T47D (cell line): ENCODE data around the gene EMX2.

Experiments used
- DNase-seq, 2 experiments: peaks; one replicate each; pipeline versions ENCODE4 v3.0.0 to v3.0.0-alpha.2; 2011 to 2012; ENCODE audit warnings: low read depth in 1 of 2, low spot score in 1 of 2
- JUND ChIP-seq: IDR thresholded peaks from 2 replicates; pipeline ENCODE4 v1.6.1; 2012; ENCODE audit warnings: low read depth
- in situ Hi-C: cut with HindIII; loops from 2 replicates; pipeline ENCODE4 v1.10.0; 2016; ENCODE audit warnings: low sequenced_read_pairs, low pct_unique_long_range_greater_than_20kb

The EMX2 gene

DNA sequence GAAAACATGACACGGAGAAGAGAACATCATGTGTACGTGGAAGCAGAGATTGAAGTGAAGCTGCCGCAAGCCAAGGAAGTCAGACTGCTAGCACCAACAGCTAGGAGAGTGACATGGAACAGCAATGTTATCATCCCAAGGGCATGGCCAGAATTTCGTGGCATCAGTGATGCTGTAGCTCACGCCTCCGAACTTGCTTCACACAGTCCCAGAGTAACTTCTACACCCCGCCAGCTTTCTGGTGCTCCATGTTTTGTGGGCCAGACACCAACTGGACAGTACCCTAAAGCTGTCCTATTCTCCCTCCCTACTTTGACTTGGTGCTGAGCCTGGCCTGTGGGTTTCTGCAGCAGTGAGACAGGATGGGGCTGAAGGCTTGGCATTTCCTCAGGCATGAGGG, 33.0 kb upstream of the EMX2 start:
- in situ Hi-C loops = no loop called here

DNA sequence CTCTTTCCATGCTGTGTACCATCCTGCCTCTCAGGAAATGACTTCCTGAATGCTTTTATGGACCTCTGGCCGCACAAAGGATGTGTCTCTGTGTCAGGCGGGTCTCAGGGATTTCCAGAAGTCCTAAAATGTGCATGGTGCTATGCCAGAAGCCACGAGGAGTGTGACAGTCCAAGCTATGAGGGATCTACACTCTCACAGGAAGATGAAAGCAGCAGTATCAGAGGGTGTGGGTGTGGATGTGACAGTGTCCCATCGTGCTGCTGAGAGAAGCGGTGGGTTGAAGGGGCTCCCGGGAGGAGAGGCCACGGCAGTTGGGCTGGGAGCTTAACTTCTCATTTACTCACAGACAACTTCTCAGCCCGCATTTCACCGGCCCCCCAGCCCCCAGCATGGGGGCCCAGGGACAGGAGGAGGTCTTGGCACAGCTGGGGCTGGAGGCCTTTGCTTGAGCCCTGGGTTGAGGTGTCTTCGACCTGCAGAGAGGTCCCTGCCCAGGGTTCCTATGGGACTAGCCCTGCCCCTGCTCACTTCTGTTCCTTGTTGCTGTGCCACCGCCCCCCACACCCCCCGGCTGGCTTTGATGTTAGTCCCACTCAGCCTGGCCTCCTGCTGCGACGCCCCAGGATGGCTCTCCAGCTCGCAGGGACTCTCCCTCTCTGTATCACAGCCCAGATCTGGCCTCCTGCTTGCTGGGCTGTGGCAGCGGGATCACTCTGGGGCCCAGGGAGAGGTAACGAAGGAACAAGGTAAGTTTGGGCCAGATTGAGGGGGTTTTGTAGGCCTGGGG, 30.8 kb upstream of the EMX2 start:
- DNase-seq = no peak
- in situ Hi-C loops = no loop called here
- TF ChIP-seq JUND = no peak

More for the DNA sequence above, 33.0 kb upstream of the EMX2 start:
- TF ChIP-seq JUND = no peak
- no peak for DNase-seq

DNA sequence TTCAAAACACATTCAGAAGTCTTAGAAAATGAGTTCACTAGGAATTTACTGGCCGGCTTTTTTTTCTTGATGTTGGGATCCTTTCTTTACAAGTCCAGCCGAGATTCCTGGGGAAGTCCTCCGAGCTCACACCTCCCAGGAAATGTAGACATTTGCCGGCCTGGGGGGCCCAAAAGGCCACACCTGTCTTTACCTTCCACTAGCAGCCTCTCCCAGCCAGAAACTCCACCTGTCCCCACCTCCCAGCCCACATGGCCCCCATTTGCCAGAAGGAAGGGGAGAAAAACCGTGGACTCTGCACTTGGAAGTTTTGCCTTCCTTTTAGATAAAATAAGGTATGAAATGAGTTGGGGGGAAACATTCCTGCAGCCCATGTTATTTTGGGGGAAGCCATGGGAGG, 27.6 kb upstream of the EMX2 start:
- TF ChIP-seq JUND = no peak
- in situ Hi-C loops = no loop called here

DNA sequence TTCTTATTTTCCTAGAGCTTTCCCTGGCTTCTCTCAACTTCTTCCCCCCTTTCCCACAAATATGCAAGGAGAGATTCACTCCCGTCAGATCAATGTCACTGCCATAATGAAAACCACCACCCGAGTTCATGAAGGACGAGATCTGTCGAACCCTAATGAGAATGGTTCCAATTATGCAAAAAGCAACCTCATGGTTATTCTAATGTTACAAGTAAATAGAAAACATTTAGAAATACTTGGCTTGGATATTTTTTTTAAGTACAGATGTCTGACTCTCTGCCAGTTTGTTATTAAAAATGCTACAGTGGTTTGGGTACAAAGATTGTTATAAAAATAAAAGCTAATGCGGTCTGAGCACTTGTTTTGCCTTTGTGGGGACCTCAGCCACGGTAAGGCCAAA, 25.9 kb upstream of the EMX2 start:
- TF ChIP-seq JUND = no peak
- DNase-seq = no peak
- in situ Hi-C loops = no loop called here

More for the DNA sequence above, 27.6 kb upstream of the EMX2 start:
- DNase-seq = no peak

DNA sequence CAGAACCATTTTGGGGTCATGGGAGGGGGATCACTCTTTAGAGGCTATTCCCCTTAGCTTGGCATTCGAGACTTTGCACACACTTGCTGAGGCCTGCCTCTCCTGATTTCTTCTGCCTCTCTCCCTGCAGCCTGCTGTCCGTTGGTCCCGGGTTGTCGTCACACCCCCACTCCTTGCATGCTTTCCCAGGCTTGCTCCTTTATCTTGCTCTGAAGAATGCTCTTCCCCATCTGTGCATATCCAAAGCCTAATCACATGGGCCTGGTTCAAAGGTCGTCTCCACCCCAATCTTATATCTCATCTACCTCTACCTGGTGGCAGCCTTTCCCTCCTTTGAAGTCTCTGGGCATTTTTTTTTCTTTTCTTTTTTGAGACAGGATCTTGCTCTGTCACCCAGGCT, 24.3 kb upstream of the EMX2 start:
- TF ChIP-seq JUND = no peak
- in situ Hi-C loops = no loop called here
- DNase-seq = no peak

DNA sequence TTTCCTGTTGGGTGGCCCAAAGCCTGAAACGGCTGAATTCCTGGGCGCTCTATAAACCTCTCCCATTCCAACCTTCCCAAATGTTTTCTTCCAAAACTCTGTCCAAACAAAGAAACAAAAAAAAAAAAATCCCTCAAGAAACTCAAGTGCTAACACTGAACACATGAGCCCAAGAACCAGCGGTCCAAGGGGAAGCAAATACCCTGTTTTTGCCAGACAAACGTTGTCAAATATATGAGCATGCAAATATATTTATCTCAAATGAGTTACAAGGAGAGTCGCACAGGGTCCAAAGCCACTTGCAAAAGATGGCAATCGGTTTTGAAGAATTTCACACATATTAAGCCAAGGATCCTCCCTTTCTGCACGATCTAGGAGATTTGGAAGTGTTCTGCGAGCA, 23.3 kb upstream of the EMX2 start:
- in situ Hi-C loops = no loop called here
- TF ChIP-seq JUND = no peak
- DNase-seq = no peak

DNA sequence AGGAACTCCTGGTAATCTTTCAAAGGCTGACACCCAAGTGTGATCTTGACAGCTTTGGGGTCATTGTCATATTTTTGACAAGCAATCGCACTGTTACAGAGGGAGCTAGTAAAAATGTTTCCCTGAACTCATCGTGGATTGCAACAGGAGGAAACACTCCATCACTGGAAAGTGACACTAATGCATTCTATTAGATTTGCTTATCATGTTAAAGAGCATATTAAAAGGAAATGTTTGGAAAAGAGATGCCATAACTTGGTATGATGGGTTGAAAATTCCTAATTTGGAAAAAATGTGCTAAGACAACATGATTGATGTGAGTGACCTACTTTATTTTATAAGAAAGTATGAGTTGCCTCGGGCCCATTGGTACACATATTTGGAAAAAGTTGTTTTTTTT, 22.7 kb upstream of the EMX2 start:
- DNase-seq = no peak
- in situ Hi-C loops = no loop called here
- TF ChIP-seq JUND = no peak

DNA sequence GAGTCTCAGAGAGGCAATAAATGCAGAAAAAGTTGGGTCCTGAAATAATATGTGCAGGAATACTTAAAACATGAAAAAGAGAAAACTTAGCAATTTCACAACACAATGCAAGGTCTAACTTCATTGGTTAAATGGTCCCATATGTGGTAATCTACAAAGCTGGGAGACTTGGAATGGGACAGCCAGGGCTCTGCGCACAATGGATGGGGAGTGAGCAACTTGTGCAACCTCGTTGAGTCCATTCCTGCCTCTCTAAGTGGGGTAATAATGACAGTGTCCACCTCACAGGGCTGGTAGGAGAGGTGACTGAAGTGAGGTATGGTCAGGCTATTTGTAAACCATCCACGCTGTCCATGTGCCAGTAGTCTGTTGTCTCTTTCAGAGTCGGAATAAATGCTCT, 11.8 kb upstream of the EMX2 start:
- in situ Hi-C loops = no loop called here
- no peak for TF ChIP-seq JUND
- no peak for DNase-seq

DNA sequence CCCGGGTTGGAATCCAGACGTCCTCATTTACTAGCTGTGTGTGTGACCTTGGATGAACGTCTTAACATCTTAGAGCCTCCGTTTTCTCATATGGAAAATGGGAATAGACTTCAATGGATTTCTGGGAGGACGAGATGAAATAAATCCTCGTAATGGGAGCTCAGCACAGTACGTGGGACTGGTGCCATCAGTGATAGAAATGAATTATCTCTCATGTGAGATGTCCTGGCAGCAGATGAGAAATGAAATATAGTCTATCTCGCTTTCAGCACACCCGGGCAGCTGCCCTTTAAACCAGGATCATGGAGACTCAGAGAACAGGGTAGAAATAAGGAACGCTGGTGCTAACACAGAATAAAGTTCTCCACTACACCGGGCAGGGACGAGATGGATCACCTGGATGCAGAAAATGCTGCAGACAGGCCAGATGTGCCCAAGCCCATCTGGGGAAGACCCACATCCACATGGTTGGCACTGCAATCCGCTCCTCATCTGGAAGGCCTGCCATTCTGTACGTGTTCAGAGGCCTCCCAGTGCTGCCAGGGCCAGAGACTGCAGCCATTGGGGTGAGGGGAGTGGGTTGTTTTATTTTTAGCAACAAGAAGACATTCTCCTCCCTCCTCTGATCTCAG, 11.1 kb upstream of the EMX2 start:
- in situ Hi-C loops = no loop called here
- DNase-seq = no peak
- TF ChIP-seq JUND = no peak

DNA sequence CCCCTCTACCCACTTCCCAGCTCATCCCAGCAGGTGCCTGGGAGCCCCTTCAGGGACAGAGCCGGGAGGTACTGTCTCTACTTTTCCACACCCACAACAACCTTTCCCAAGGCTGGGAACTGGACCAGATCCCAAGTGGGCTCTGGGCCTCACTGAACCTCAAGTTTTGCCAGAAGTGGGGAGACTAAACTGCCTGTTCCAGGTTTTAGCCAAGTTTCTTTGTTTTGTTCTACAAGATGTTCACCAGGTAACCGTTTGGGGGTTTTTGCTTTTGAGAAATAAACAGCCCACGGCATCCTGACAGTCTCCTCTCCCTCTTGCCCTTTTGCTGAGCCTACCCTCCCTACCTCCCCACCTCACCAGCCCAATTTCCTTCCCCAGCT, 10.6 kb upstream of the EMX2 start:
- TF ChIP-seq JUND = no peak
- DNase-seq = no peak
- in situ Hi-C loops = no loop called here

DNA sequence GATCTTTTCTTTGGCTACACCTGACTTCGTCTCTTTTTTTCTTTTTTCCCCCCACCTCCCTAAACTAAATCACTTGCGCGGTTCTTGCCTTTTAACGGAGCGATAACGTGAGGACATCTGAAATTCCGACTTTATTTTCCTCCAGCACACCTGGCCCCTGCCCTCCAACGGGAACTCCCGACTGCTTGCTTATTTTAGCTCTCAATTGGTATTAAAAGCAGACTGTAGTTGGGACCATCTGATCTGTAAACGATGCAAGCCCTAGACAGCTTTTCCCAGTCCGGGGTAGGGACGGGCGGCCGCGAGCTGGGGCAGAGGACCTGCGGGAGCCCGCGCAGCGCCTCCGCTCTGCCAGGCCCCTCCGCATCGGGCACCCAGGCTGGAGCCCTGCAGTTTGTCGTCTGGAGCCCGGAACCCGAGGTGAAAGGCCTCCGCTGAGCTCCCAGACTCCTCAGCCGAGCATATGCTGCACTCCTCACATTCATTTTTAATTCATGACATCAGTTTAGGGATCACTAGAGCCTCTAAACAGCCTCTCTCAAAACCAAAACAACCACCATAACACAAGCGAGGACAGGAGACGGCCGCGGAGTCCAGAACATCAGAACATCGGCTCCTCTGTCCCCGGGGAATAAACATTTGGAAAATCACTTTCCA, 10.0 kb upstream of the EMX2 start:
- no peak for TF ChIP-seq JUND
- in situ Hi-C loops = no loop called here
- DNase-seq = no peak

DNA sequence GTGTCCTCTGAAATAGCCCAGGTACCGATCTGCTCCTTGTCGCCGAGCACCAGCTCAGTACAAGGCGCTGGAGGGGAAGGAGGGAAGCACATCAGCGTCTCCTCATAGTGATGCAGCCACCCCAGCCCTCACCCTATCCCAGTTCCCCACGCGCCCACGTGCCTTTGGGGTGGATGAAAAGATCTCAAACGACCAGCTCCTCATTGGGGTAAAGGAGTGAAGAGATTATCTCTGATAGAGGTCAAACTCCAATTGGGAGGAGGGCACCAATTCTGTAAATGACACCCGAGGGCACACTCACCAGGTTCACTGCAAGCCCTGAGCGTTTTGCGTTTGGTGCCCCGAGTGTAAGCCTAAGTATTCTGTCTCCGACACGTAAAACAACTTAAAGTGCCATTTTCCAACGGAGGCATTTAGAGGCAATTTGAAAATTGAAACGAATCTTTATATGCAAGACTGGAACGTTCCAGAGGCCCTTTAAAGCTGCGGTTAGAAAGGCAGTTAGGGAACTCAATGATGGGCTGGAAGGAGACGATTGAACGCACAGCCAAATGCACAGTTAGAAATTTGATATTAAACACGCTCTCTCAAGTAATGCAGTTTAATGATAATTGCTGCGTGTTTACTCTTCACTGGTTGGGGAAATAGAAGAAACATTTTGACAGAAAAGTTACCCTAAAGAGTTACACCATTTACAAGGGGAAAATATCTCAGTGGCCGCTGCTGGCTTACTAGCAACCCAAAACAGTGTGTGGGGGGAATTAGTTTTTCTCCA, 8.9 kb upstream of the EMX2 start:
- no peak for DNase-seq
- in situ Hi-C loops = no loop called here
- no peak for TF ChIP-seq JUND
